Measurements from ENCODE around the gene COL13A1. TPM values are rescaled to one million over a fixed set of nuclear protein-coding genes. Genes with fewer than 3 reads are reported as not detected.

Gene COL13A1
- total and polyA plus RNA-seq, 2 of the 8 experiments (the other 6 are each of a cell fraction or from before 2014, with no cell fraction given), result 2.6 to 5.2 TPM

- TF ChIP-seq CHD7 (IDR thresholded peaks at IDR 0.05; ENCODE audit: insufficient replicate concordance, low read length), result no peak
- TF ChIP-seq SIN3A (conservative IDR thresholded peaks at IDR 0.05 in 1 of 2, IDR thresholded peaks at IDR 0.05 in 1 of 2; ENCODE audit: low read depth in 1 of 2, low read length in 2 of 2), result no peak
- TF ChIP-seq POLR2AphosphoS5 (IDR thresholded peaks at IDR 0.05; ENCODE audit: low read depth, low read length), result no peak
These were observed 20.1 kb upstream of the COL13A1 start (continued) for GRCh38 chr10:69781576-69781975.

Measured in H1 (cell line).